ENCODE measurements around the gene BCAS4.
A peak's percentile ranks its signal among the peaks of the same experiment; 100 is the strongest.

Gene BCAS4

DNA sequence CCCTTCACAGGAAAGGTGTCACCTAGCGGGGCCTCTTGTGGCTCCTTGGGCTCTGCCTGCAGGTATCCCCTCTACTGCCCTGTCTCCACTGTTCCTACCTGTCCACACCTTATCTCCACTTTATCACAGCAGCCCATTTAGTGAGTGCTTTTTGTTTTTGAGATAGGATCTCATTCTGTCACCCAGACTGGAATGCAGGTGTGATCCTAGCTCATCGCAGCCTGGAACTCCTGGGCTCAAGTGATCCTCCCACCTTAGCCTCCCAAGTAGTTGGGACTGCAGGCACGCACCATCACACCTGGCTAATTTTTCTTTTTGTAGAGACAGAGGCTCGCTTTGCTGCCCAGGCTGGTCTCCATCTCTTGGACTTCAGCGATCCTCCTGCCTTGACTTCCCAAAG is 48.0 kb downstream of the BCAS4 start:
- no peak overlapping the region for H3K4me3 ChIP-seq (replicated peaks in 1 of 2; ENCODE audit: low read depth in 2 of 2, low read length in 2 of 2)
- TF ChIP-seq, protein P1, sequence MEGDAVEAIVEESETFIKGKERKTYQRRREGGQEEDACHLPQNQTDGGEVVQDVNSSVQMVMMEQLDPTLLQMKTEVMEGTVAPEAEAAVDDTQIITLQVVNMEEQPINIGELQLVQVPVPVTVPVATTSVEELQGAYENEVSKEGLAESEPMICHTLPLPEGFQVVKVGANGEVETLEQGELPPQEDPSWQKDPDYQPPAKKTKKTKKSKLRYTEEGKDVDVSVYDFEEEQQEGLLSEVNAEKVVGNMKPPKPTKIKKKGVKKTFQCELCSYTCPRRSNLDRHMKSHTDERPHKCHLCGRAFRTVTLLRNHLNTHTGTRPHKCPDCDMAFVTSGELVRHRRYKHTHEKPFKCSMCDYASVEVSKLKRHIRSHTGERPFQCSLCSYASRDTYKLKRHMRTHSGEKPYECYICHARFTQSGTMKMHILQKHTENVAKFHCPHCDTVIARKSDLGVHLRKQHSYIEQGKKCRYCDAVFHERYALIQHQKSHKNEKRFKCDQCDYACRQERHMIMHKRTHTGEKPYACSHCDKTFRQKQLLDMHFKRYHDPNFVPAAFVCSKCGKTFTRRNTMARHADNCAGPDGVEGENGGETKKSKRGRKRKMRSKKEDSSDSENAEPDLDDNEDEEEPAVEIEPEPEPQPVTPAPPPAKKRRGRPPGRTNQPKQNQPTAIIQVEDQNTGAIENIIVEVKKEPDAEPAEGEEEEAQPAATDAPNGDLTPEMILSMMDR (IDR thresholded peaks at IDR 0.05; ENCODE audit: low read depth, low read length), result no peak
- no peak for DNase-seq (ENCODE audit: low read depth in 2 of 2)

DNA sequence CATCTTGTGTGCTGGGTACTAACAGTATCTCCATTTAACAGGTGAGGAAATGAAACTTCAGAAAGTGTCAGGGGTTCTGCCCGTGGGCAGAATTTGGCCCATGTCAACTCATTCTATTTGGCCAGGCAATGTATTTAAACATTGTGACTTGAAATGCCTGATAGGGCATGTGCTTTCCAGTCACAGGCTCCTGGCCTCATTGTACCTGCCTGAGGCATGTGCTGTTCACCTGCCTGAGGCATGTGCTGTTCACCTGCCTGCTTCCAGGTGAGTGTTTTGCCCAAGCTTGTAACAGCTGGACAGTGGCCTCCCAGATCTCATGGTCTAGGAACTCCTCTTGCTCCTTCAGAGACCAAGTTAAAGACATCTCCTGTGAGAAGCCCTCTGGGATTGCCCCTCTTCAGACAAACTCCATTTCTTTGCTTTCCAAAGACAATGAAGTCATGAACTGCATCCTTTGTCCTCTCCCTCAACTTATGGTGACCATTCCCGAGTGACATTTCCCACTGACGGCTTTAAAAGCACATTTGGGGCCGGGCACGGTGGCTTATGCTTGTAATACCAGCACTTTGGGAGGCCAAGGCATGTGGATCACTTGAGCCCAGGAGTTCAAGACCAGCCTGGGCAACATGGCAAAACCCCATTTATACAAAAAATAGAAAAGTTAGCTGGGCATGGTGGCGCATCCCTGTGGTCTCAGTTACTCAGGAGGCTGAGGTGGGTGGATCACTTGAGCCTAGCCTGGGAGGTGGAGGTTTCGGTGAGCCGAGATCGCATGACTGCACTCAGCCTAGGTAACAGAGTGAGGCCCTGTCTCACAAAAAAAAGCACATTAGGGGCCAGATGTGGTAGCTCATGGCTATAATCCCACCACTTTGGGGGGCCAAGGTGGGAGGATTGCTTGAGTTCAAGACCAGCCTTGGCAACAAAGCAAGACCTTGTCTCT is 48.7 kb downstream of the BCAS4 start:
- no peak overlapping the region for H3K4me3 ChIP-seq (replicated peaks in 1 of 2; ENCODE audit: low read depth in 2 of 2, low read length in 2 of 2)
- TF ChIP-seq, protein P1 (IDR thresholded peaks at IDR 0.05; ENCODE audit: low read depth, low read length), result no peak
- no peak for DNase-seq (ENCODE audit: low read depth in 2 of 2)

DNA sequence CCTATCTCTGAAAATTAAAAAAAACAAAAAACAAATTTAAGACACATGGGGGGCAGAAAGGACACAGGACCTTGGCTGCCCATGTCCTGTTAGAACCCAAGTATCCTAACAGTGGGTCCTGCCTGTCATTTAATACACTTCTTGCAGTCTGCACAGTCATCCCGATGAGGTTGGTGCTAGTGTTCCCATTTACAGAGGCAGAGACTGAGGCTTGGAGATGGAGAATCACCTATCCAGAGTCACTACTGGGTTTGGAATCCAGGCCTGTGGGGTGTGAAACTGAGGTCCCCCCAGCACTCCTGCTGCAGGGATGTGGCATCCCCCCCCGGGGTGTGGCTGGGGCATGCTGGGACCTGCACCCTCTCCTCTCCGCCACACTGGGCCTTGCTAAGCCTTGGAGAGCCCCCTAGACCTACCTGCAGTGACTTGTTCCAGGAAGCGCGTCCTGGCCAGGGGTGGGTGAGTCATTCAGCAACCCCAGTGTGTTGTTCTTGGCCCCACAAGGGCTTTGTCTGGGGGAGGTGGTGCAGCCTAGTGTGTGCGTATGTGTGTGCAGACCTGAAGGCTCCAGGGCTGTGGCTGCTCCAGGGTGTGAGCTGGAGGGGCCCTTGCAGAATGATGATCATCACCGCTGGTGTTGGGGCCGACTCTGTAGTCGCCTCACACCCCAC is 49.7 kb downstream of the BCAS4 start:
- no peak overlapping the region for H3K4me3 ChIP-seq (replicated peaks in 1 of 2; ENCODE audit: low read depth in 2 of 2, low read length in 2 of 2)
- peak; percentile 85 to 93 for DNase-seq (ENCODE audit: low read depth in 2 of 2)
- TF ChIP-seq, protein P1 (IDR thresholded peaks at IDR 0.05; ENCODE audit: low read depth, low read length), result no peak

DNA sequence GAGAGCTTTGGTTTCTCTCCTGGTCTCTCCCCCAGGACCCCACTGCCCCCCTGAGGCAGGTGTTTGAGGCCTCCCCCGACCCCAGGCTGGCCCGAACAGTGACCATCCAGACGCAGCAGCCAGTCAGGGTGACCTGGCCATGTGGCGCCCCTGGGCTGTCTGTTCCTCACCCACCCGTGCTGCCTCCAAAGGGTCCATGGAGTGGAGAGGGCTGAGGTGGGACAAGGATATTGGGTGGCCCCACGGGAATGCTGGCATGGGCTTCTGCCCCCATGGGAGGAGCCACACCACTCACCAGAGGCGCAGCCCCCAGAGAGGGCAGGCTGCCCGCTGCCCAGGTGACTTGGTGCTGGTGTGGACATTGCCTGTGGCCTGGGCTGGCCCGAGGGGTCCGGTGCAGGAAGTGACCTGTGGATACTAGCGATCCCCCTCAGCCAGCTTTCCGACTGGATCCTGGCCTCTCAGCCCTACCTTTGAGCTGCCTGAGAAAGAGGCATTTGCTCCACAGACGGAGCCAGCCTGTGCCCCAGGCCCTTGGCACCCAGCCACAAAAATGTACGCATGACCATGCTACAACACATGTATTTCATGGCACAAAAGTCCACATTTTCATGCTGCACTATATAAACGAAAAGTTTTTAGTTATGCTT is 50.8 kb downstream of the BCAS4 start:
- H3K4me3 ChIP-seq (replicated peaks in 1 of 2; ENCODE audit: low read depth in 2 of 2, low read length in 2 of 2), result no peak overlapping the region
- TF ChIP-seq, protein P1 (IDR thresholded peaks at IDR 0.05; ENCODE audit: low read depth, low read length), result no peak

DNA sequence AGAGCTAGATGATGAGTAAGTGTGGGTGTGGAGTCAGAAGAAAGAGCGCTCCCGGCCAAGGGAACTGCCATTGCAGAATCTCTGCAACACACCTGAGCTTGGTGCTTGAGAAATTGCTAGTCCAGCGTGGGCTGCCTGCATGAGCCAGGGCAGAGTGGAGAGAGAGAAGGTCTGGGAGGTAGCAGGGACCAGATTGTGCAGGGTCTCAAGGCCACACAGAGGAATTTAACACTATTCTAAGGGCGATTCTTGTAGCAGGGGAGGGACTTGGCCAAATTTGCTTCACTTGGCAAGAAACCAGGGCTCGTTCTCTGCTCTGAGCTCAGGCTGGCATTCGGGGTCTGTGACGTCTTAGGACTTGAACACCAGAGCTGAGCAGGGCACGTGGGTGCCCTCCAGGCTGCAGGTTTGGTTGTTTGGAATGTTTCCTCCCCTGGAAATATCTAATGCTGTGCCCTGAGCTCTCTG is 53.5 kb downstream of the BCAS4 start:
- DNase-seq (ENCODE audit: low read depth in 2 of 2), result peak; percentile 17 to 70
- no peak overlapping the region for H3K4me3 ChIP-seq (replicated peaks in 1 of 2; ENCODE audit: low read depth in 2 of 2, low read length in 2 of 2)
- TF ChIP-seq, protein P1 (IDR thresholded peaks at IDR 0.05; ENCODE audit: low read depth, low read length), result no peak

More for the DNA sequence above, 50.8 kb downstream of the BCAS4 start:
- no peak for DNase-seq (ENCODE audit: low read depth in 2 of 2)

DNA sequence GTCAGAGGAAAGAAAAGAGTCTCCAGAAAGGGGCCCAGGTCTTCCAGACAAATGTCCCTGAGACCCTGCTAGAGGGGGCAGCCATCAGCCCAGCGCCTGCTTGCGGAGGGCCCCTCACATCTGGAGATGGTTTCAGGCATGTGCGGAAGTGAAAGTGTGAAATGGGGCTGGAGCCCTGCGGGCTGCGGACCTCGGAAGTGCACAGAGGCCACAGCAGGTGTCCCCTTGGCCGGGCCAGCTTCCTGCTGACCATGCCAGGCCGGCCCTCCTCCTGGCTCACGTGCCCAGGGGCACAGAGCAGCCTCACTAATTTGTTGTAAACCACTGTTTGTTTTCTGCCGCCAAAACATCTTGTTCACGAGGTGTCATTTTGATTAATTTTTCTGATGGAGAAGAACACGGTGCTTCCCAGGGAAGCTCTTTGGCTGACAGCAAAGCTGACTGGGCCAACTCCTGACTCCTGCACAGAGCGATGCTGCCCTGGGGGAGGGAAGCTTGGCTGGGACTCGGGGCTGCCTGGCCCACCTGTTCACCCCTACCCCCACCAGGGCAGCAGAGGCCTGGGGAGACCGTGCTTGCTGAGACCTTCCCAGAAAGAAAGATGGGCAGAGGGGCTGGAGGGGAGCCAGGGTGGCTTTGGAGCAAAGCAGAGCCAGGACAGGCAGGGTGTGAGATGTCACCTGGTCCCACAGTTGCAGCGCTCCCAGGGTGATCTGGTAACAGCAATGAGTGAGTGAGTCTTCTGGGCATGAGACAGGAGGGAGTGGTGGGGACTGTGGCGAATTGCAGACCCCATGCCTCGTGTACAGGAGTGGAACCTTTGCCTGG is 54.2 kb downstream of the BCAS4 start:
- DNase-seq (ENCODE audit: low read depth in 2 of 2), result no peak
- H3K4me3 ChIP-seq (replicated peaks in 1 of 2; ENCODE audit: low read depth in 2 of 2, low read length in 2 of 2), result no peak overlapping the region
- TF ChIP-seq, protein P1 (IDR thresholded peaks at IDR 0.05; ENCODE audit: low read depth, low read length), result no peak
